Left lobe of liver (tissue), 2 donors: ENCODE results near the gene SPATA2L. TPM values are rescaled to one million over a fixed set of nuclear protein-coding genes. Genes with fewer than 3 reads are reported as not detected.
"Not testable (repeated sequence)": the region's sequence is repeated elsewhere in the genome, so short reads cannot be mapped to it uniquely, and the experiment has no call there.

Source experiments
- ATAC-seq: fragments of 200-7000 bp; cut with Tn5 transposase; one replicate; pipeline ENCODE4 v1.9.1; 2020; ENCODE audit warnings: mild to moderate bottlenecking, moderate library complexity
- DNase-seq: peaks from one replicate; pipeline ENCODE4 v3.0.0-alpha.2; 2020; ENCODE audit warnings: low spot score
- total RNA-seq: library from RNA; stranded (reverse); gene quantifications from one replicate; pipeline ENCODE4 v1.2.1, GENCODE V29; 2021
- donor health status: DM: no; HTN: no; CAD: no; lungs with moderate emphysema.
- donor health status: DM: no; HTN: yes; CAD: no.

The SPATA2L gene
- total RNA-seq, 1 donor from 2014 or later, result 13.8 TPM

DNA sequence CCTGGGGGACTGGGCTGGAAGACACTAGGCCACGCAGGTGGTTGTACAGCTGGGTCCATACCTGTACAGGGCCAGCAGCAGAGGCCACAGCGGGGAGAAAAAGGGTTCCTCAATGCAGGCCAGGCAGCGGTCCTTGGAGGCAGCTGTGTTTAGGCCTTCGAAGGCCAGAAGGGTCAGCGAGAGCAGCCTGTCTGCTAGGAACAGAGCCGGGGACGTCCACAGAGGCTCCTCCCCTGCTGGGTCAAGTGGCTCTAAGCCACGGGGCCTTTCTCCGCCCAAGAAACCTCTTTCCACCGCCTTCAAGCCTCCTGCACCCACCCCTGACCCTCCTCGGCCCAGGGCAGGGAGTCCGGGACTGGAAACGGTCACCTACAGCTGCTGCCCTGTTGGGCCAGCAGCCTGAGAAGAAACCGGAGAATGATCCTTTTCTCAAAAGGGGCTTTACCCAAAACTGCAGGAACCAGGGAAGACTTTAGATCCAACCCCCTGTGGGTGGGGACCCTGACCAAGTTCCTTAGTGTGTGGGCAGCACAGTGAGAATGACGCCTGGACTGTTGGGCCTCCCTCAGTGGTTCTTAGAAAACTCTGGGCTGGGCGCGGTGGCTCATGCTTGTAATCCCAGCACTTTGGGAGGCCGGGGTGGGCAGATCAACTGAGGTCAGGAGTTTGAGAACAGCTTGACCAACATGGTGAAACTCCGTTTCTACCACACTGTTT, 8.4 kb upstream of the SPATA2L start:
- no peak for DNase-seq
- ATAC-seq, result no peak

DNA sequence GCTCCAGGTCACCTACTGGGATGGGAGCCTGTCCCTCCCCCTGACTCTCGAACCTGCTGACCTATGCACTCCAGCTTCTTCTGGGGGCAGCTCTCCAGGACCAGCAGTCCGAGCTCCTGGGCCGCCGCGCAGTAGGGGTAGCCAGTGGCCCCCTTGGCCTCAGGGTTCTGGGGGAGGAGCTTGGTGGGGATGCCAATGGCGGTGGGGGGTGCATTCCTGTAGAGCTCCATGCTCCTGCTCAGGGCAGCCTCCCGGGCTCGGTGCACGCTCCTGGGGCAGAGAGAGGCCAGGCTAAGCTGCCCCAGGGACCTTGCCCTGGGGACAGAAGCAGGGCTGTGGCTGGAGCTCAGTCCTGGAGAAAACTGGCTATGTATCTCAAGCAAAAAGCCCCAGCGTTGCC, 7.7 kb upstream of the SPATA2L start:
- DNase-seq (no peak), ATAC-seq (no peak)

DNA sequence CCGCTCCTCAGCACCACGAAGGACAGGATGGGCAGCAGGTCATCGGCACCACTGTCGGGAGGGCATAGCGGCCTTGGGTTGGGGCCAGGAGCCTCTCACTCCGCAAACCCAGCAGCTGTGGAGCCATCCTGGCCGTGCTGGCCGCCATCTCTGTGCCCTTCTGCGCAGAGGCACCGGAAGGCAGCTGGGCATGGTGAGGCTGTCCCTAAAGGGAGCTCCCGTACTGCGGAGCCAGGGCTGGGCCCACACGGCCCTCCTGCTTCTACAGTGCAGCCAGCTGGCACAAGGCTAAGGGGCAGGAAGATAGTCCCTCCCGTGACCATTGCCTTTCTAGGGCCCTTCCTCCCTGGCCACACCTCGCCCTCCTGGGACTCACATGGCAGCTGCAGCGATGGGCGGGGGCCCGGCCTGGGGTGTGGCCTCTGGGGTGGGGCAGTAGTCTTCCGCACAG, 7.0 kb upstream of the SPATA2L start:
- DNase-seq, result no peak

GRCh38 chr16:89707695-89708094, 6.2 kb upstream of the SPATA2L start:
- ATAC-seq (no peak), DNase-seq (no peak)

More for the DNA sequence above, 7.0 kb upstream of the SPATA2L start:
- no peak for ATAC-seq

DNA sequence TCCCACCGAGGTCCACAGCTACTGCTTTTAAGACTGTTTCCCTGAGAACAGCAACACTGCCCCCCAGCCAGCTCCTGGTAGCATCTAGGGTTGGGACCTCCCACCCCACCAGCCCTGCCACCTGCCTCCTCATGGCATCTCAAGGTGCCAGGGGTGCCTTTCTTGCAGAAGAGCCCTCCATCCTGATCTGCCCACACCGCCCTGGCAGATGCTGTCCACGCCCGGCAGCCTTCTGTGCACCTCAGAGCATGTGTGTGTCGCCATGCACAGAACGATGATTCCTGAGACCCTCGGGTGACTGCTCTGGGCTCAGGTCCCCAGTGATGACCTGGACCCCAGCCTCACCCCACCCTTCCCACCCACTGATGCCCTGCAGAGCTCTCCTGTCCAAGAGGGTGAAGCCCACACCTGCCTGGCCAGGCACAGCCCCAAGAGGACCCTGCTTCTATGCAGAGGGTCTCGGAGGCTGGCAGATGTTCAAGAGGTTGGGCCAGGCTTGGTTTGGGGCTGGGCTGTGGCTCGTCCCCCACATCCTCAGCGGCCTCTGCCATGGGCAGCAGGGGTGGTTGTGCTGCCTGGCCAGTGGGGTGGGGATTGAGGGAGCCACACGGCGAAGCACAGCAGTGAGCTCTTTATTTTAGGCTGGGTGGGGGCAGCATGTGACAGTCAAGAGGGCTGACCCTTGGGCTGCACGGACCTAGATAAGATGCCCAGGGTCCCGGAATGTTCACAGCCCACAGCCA, 5.2 kb upstream of the SPATA2L start:
- ATAC-seq (no peak), DNase-seq (no peak)

DNA sequence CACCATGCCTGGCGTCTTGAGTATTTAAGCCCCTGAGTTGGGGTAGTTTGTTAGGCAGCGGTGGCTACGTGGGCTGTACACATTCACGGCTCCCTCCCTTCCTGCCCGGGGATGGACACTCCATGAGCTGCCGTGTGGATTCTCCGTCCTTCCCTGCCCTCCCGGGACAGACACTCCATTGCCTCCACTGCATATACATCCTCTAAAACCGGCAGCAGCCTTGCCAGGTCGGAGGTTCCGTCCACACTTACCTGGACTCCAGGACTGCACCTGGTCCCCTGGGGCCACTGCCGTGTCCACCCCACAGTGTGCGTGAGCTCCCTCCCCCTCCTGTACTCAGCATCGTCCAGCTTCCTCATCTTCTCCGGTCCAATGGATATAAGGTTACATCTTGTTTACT, 3.5 kb upstream of the SPATA2L start:
- ATAC-seq (no peak), DNase-seq (no peak)

DNA sequence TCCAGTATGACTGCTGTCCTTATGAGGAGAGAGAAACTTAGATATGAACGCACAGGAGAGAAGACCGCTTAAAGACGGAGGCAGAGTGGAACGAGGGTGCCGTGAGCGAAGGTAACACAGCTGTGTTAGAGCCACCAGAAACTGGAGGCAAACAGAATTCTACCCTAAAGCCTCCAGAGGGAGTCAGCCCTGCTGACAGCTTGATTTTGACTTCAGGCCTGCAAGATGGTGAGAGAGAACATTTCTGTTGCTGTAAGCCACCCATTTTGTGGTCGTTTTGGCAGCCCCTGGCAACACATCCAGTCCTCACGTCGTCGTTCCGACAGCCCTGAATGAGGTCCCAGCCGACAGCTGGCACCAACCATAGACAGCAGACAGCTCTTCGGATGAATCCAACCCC, 2.8 kb upstream of the SPATA2L start:
- DNase-seq, result no peak
- ATAC-seq, result no peak

DNA sequence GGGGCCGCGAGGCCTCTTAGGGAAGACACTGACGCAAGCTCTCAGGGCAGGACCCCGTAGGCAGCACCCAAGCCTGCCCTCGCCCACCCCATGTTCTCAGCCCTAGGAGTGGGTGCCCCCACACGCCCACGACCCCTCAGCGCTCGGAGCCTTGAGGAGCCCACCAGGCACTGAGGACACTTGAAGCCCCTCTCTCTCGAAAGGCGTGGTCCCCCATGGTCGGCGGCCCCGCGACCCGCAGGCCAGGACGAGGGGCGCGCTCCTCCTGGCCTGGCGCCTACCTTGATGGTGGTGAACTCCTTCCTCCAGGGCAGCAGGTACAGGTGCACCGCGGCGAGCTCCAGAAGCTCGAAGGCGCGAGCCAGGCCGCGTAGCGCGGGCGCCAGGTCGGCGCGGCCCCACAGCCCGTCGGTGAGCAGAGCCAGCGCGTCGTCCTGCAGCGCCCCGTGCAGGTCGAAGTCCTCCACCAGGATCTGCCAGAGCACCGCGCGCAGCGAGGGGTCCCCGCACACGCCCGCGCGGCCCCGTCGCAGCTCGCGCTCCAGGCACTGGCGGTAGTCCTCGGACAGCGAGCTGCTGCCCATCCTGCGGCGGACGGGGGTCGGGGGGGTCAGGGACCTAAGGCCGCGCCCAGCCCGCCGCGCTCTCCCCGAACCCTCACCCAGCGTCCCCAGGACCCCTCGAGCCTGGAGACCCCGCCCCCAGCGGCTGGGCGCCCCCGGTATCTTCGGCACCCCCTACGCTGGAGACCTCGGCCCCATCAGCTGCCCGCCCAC, 668 bp downstream of the SPATA2L start:
- DNase-seq (peak; percentile 82), ATAC-seq (peak; percentile 60)

DNA sequence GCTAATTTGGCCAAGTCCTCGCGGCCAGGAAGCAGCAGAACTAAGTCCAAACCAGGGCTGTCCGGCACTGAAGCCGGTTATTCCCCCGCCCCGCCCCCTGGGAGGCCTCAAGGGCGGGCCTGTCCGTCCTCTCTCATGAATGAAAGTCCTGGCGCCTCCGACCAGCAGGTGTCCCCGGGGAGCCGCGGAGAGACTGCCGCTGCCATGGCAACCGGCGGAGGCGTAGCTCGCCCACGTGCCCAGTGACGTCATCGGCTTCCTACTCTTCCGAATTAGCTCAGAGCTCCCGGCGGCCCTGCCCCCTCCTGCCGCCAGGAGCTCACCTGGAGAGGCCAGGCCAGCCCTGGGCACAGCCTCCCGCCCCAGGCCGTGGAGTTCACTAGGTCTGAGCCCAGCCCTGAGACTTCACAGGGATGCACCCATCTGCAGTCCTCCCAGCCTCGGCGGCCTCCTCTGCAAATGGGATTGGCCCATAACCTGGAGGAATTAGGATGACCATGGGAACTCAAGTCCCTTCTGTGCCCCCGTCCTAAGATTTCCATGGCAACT, 1.3 kb downstream of the SPATA2L start:
- DNase-seq (peak; percentile 100), ATAC-seq (peak; percentile 70)

- DNase-seq, ATAC-seq: not testable (repeated sequence)
These were observed 1.8 kb downstream of the SPATA2L start for GRCh38 chr16:89699629-89700099.

- not testable (repeated sequence) for DNase-seq
These were observed 2.8 kb downstream of the SPATA2L start for GRCh38 chr16:89698717-89699116.

DNA sequence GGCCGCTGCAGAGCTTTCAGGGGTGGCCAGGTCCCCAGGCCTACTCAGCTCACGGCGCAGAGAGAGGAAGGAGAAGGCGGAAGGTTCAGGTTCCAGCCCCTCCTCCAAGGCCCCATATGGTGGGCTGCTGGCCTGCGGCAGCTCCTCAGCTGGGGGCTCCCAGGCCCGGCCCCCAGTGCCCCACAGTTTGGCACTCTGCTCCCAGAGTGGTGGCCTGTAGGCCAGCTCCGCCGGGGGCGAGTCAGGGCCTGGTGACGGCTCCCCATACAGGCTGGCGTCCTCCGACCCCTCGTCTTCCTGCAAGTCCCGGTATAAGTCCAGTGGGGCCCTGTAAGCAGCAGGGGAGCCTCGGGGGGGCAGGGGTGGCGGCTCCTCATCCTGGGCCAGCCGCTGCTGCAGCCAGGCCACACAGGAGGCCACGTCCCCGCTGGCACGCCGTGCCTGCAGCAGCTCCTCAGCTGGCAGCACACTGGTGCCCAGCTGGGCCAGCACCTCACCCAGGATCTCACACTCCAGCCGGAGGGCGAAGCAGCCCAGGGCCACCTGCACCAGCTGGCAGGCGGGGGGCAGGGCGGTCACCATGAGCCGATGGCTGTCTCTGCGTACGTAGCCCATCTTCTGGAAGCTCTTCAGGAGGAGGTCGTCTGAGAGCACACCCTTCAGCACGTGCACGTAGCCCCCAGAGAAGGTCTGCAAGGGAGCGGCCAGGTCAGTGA, 3.7 kb downstream of the SPATA2L start:
- ATAC-seq, result no peak
- DNase-seq, result no peak

More at GRCh38 chr16:89698717-89699116, 2.8 kb downstream of the SPATA2L start:
- not testable (repeated sequence) for ATAC-seq

GRCh38 chr16:89697161-89697615, 4.3 kb downstream of the SPATA2L start:
- peak; percentile 54 for DNase-seq

GRCh38 chr16:89696670-89697128, 4.8 kb downstream of the SPATA2L start:
- DNase-seq, result peak; percentile 49
- ATAC-seq, result no peak

More at GRCh38 chr16:89697161-89697615, 4.3 kb downstream of the SPATA2L start:
- ATAC-seq, result no peak

DNA sequence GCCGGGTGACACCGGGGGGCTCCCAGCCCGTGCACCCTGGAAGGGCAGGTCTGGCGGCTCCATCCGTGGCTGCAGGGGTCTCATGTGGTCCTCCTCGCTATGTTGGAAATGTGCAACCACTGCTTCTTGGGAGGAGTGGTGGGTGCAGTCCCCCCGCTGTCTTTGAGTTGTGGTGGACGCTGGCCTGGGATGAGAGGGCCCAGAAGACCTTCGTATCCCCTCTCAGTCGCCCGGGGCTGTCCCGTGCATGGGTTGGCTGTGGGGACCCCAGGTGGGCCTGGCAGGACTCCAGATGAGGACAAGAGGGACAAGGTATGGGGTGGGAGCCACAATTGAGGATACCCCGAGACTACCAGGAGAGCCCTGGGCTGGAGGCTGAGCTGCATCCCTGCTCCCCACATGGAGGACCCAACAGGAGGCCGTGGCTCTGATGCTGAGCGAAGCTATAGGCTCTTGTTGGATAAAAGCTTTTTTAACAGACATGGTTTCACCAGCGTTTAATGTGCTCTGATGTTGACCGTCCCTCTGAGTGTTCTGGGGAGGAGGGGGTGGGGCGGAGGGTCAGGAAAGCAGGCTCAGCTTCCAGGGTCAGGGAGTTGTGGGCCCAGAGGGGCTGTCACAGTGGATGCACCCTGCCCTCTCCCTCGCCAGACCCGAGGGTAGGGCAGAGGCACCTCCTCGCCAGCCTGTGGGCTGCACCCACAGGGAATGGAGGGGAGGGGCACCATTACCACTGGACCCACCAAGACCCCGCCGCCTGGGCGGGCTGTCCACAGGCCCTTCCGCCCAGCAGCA, 5.4 kb downstream of the SPATA2L start:
- DNase-seq (peak; percentile 49), ATAC-seq (no peak)

GRCh38 chr16:89695086-89695874, 6.2 kb downstream of the SPATA2L start:
- no peak for DNase-seq

DNA sequence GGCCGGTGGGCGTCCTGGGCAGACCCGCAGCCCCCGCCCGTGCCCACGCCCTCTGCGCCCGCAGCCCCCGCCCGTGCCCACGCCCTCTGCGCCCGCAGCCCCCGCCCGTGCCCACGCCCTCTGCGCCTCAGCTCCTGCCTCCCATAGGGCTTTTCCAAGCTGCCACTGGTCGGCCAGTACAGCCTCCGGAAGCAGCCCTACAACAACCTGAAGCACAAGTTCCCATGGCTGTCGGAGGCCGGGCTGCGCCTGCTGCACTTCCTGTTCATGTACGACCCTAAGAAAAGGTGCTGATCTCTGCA, 6.8 kb downstream of the SPATA2L start:
- ATAC-seq, DNase-seq: not testable (repeated sequence)

More at GRCh38 chr16:89695086-89695874, 6.2 kb downstream of the SPATA2L start:
- ATAC-seq, result no peak
